Fibroblast of mammary gland (primary cell): Measurements from ENCODE around the gene GUCY1A2.

Source experiments
- DNase-seq: peaks from one replicate; pipeline ENCODE4 v3.0.0-alpha.2; 2010; ENCODE audit warnings: low read depth
- H3K4me3 ChIP-seq: 2 replicates; pipeline ENCODE4 v1.5.1; 2011; ENCODE audit warnings: low read depth, mild to moderate bottlenecking, low read length, moderate library complexity; ENCODE audit not compliant: control insufficient read depth
- TF ChIP-seq, protein P1 (sequence below): conservative IDR thresholded peaks from 2 replicates; pipeline ENCODE4 v1.5.1; 2011; ENCODE audit warnings: low read depth, low read length, inconsistent platforms; ENCODE audit not compliant: control insufficient read depth, insufficient read depth

GUCY1A2 gene

DNA sequence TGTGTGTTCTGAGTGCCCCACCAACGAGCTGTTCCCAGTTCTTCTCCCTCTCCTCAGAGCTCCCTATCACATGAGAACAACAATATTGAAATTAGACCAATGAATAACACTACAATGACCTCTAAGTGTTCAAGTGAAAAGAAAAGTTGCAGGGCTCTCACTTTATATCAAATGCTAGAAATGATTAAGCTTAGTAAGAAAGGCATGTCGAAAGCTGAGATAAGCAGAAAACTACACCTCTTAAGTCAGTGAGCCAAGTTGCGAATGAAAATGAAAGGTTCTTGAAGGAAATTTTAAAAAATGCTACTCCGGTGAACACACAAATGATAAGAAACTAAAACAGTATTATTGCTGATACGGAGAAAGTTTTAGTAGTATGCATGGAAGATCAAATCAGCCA is 199.8 kb downstream of the GUCY1A2 start:
- TF ChIP-seq, protein P1, sequence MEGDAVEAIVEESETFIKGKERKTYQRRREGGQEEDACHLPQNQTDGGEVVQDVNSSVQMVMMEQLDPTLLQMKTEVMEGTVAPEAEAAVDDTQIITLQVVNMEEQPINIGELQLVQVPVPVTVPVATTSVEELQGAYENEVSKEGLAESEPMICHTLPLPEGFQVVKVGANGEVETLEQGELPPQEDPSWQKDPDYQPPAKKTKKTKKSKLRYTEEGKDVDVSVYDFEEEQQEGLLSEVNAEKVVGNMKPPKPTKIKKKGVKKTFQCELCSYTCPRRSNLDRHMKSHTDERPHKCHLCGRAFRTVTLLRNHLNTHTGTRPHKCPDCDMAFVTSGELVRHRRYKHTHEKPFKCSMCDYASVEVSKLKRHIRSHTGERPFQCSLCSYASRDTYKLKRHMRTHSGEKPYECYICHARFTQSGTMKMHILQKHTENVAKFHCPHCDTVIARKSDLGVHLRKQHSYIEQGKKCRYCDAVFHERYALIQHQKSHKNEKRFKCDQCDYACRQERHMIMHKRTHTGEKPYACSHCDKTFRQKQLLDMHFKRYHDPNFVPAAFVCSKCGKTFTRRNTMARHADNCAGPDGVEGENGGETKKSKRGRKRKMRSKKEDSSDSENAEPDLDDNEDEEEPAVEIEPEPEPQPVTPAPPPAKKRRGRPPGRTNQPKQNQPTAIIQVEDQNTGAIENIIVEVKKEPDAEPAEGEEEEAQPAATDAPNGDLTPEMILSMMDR, result no peak
- H3K4me3 ChIP-seq, result no peak overlapping the region
- DNase-seq, result no peak

GRCh38 chr11:106815209-106815608 is 203.1 kb downstream of the GUCY1A2 start:
- no peak for DNase-seq
- no peak overlapping the region for H3K4me3 ChIP-seq
- TF ChIP-seq, protein P1, result no peak

DNA sequence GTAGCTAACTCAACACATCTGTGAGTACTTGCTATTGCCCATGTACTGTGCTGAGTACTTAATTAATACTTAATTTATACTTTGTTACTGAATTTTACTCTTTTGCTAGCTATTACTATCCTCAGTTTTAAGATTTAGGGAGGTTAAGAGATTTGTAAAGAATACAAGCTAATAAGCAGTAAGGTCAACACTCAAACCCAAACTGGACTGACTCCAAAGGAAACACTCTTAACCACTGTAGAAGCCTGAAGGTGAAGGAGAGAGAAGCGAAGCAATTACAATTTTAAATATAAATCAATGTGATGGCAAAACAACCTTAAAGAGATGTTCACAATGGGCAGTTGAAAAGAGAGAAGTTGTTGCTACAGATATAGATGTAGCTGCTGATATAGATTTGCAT is 204.5 kb downstream of the GUCY1A2 start:
- TF ChIP-seq, protein P1, result no peak
- no peak overlapping the region for H3K4me3 ChIP-seq
- DNase-seq, result no peak

DNA sequence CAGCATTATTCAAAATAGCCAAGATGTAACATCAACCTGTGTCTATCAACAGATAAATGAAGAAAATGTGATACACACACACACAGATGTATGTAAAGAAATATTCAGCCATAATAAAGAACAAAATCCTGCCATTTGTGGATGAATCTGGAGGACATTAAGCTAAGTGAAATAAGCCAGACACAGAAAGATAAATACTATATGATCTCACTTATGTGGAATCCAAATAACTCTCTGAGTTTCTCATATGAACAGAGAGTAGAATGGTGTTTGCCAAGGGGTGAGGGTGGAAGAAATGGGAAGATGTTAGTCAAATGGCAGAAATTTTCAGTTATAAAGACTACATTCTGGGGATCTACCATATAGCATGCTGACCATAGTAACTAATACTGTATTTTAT is 224.2 kb downstream of the GUCY1A2 start:
- DNase-seq, result peak; percentile 3
- TF ChIP-seq, protein P1, result no peak

GRCh38 chr11:106789406-106789805 is 228.9 kb downstream of the GUCY1A2 start:
- TF ChIP-seq, protein P1, result no peak
- no peak overlapping the region for H3K4me3 ChIP-seq
- no peak for DNase-seq

More for the DNA sequence above, 224.2 kb downstream of the GUCY1A2 start:
- no peak overlapping the region for H3K4me3 ChIP-seq

DNA sequence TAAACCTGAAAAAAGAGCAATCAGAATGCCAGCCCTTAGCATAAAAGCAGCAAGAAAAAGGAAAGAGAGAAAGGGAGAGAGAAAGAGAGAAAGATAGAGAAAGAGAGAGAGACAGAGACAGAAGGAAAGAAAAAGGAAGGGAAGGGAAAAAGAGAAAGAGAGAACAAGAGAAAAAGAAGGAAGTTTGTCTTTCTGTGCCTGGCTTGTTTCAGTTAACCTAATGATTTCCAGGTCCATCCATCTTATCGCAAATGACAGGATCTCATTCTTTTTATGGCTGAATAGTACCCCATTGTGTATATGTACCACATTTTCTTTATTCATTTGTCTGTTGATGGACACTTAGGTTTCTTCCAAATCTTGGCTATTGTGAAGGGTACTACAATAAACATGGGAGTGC is 230.8 kb downstream of the GUCY1A2 start:
- H3K4me3 ChIP-seq, result no peak overlapping the region
- DNase-seq, result no peak
- TF ChIP-seq, protein P1, result no peak
